GM13977 (cell line): ENCODE data around the gene ASB3.
A peak's percentile ranks its signal among the peaks of the same experiment; 100 is the strongest.

Source experiments
- DNase-seq: peaks from one replicate; pipeline ENCODE4 v3.0.0; 2012; ENCODE audit warnings: low spot score
- CTCF ChIP-seq: IDR thresholded peaks from 2 replicates; pipeline ENCODE4 v1.5.1; 2012; ENCODE audit warnings: mild to moderate bottlenecking, control low read depth; ENCODE audit not compliant: insufficient read depth; ENCODE audit errors: extremely low read depth, missing control alignments
- in situ Hi-C: fragments of 300-500 bp; cut with MboI; formaldehyde crosslinking; loops from one replicate; pipeline ENCODE4 v1.12.0; 2022; ENCODE audit warnings: low sequenced_read_pairs, low pct_unique_long_range_greater_than_20kb, mixed read lengths, inconsistent platforms; ENCODE audit not compliant: unreplicated experiment

ASB3 gene

GRCh38 chr2:53750041-53750768, 36.5 kb downstream of the ASB3 start:
- no peak for TF ChIP-seq CTCF
- in situ Hi-C loops, result no loop called here
- no peak for DNase-seq

- in situ Hi-C loops, result no loop called here
- no peak for TF ChIP-seq CTCF
- no peak for DNase-seq
Observed at GRCh38 chr2:53744395-53745065, 42.2 kb downstream of the ASB3 start.

GRCh38 chr2:53740170-53740569, 46.6 kb downstream of the ASB3 start:
- DNase-seq, result no peak
- in situ Hi-C loops, result no loop called here
- TF ChIP-seq CTCF, result peak; percentile 34

- DNase-seq, result no peak
- TF ChIP-seq CTCF, result no peak
- in situ Hi-C loops, result no loop called here
Observed at GRCh38 chr2:53739032-53739431, 47.7 kb downstream of the ASB3 start.

GRCh38 chr2:53737091-53737490, 49.7 kb downstream of the ASB3 start:
- TF ChIP-seq CTCF, result no peak
- in situ Hi-C loops, result no loop called here

GRCh38 chr2:53729143-53729762, 57.5 kb downstream of the ASB3 start:
- in situ Hi-C loops, result no loop called here
- TF ChIP-seq CTCF, result no peak

More at GRCh38 chr2:53737091-53737490, 49.7 kb downstream of the ASB3 start:
- no peak for DNase-seq

More at GRCh38 chr2:53729143-53729762, 57.5 kb downstream of the ASB3 start:
- DNase-seq, result no peak
